UCSD-AML1 (cell line): ENCODE results near the gene OLAH.
"Not testable (repeated sequence)": the region's sequence is repeated elsewhere in the genome, so short reads cannot be mapped to it uniquely, and the experiment has no call there.

Experiments
- DNase-seq: peaks from one replicate; lab custom pipeline; 2025; ENCODE audit not compliant: unreplicated experiment; lab: John Stamatoyannopoulos, UW

Gene OLAH

GRCh38 chr10:15043674-15044073 is at the start of gene OLAH:
OLAH (plus strand) TSS chr10:15043943; CDS start chr10:15047289, 3,346 bp downstream.
- DNase-seq, result no peak

GRCh38 chr10:14995964-14996565 is 47.7 kb upstream of the OLAH start:
- no peak for DNase-seq

- not testable (repeated sequence) for DNase-seq
These were observed 30.2 kb upstream of the OLAH start for GRCh38 chr10:15013530-15013929.

GRCh38 chr10:15015451-15015850 is 28.3 kb upstream of the OLAH start:
- no peak for DNase-seq

DNA sequence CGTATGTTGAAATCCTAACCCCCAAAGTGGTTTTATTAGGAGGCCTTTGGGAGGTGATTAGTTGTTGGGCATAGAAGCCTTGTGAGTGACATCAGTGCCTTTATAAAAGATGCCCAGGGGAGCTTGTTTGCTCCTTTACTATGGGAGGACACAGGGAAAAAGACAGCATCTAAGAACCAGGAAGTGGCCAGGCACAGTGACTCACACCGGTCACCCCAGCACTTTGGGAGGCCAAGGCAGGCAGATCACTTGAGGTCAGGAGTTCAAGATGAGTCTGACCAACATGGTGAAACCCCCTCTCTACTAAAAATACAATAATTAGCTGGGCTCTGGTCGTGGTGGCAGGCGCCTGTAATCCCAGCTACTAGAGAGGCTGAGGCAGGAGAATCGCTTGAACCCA is 22.8 kb upstream of the OLAH start:
- DNase-seq, result not testable (repeated sequence)

- DNase-seq, result not testable (repeated sequence)
These were observed 20.7 kb upstream of the OLAH start for GRCh38 chr10:15023079-15023478.

DNA sequence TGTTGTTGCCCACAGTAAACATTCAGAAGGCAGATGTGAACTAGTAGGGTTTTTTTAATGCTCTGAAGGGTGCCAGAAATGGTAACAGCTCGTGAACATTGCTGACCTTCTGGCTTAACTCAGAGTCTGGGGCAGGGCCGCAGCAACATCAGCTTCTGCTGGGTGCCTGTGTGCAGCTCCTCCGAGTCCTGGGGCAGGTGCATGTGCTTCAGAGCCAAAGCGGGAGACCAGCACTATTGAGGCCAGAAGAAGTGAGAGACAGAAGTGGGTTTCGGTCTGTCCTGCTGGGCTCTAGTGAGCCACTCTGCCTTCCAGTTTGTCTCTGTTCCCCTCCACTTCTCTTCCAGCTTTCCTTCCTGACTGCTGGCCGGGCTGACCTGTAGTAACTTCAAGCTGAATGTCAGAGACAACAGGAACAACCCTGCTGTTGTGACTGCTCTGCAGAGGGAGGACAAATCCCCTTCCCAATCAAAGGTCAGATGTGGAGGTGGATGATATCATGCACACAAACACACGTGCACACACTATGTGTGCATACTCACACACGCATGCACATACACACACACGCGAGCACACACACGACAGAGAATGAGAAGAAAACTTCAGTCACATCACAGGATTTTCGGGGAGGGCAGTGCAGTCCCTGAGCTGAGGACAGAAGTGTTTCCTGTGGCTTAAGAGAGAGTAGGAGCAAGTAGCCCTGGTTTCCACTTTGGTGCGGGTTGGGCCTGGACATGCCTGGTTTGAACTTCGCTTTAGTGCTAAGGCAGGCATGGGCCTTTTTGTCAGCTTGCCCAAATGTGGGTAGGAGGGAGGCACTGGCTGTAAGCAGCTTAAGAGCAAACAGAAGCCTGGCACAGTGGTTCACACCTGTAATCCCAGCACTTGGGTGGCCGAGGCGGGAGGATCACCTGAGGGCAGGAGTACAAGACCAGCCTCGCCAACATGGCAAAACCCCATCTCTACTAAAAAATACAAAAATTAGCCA is 19.4 kb upstream of the OLAH start:
- DNase-seq, result not testable (repeated sequence)

GRCh38 chr10:15025040-15025439 is 18.7 kb upstream of the OLAH start:
- DNase-seq, result not testable (repeated sequence)

DNA sequence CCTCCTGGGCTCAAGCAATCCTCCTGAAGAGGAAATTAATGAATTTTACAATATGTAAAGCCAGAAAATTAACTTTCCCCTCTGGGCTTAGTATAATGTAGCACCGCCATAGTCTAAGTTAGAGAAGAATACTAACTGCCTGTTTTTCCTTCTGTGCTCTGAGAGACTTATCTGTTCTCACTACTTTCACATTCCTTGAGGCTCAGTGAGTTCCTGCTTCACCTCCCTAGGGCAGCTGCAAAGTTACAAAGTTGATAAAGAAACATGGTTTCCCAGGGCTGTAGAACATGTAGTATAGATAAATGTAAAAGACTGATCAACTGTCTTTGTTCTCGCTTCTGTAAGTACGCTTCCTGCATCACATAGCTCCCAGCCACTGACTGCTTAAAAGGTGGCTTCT is 16.0 kb upstream of the OLAH start:
- DNase-seq, result no peak

- peak; percentile 47 for DNase-seq
These were observed 8.1 kb upstream of the OLAH start for GRCh38 chr10:15035385-15036301.

DNA sequence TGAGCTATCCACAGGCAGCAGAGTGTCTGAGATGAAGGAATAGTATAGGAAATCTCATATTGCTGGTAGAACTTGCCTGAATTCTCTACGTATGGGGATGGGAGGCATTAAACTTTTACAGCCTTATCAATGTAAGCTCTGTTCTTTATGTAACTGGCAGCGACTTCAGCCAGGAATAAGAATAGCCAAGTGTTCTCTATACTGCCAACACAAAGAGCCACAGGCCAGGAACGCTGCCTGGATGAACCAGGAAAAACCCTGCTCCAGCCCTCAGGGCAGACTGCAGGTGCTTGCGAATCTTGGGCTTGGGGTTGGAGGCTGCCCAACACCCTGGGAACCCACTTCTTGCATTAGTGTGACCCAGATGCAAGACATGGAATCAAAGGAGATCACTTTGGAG is 6.1 kb upstream of the OLAH start:
- no peak for DNase-seq

DNA sequence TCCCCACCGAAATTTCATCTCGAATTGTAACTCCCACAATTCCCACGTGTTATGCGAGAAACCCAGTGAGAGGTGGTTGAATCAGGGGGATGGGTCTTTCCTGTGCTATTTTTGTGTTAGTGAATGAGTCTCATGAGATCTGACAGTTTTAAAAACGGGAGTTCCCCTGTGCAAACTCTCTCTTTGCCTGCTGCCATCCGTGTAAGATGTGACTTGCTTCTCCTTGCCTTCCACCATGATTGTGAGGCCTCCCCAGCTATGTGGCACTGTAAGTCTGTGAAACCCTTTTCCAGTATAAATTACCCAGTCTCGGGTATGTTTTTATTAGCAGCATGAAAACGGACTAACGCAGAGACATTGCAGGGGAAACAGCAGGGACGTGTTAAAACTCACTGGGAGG is 5.3 kb upstream of the OLAH start:
- DNase-seq, result no peak

DNA sequence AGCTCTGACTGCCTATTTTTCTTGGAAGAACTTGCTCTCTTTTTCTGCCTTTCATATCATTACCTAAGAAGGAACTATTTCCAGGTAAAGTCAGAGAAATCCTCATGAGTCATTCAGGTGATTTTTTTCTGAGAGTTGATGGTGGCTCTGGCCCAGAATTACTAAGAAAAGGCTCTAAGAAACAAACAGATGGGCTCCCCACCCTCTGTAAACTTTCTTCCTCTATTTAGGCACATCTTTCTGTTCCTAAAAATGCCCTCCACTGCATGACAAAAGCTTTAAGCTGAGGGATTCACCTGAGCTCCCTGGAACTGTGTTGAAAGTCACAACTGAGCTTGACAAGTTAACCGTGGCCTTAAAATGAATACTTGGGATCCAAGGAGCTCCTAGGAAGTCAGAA is 1.6 kb downstream of the OLAH start:
- DNase-seq, result no peak

GRCh38 chr10:15046626-15047025 is 2.9 kb downstream of the OLAH start:
- DNase-seq, result no peak

GRCh38 chr10:15049533-15049932 is 5.8 kb downstream of the OLAH start:
- DNase-seq, result no peak

- DNase-seq, result no peak
These were observed 8.4 kb downstream of the OLAH start for GRCh38 chr10:15052121-15052520.

DNA sequence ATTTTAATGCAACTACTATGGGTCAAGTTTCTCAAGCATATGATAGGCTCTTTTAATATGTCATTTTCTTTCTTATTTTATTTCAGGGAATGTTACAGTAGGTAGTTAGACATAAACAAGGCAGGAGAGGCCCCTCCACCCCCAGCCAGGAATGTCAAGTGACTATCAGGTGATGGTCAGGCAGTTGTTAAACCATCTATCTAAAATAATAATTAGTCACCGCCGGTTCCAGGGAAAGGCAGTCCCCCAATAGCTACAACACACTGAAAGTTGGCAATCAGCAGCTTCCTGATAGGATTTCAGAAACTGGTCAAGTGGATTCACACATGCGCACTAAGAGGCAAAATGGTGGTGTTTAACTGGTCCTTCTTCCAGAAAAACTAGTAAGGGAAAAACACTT is 9.3 kb downstream of the OLAH start:
- DNase-seq, result no peak

DNA sequence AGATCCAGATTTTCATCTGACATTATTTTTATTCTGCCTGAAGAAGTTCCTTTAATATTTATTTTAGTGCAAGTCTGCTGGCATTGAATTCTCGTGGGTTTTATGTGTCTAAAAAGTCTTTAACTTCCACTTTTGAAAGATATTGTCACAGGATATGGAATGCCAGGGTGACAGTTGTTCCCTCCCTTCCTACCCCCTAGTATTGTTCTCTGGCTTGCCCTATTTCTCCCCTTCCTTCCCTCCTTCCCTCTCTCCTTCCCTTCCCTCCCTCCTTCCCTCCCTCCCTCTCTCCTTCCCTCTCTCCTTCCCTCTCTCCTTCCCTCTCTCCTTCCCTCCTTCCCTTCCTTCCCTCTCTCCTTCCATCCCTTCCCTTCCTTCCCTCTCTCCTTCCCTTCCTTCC is 14.9 kb downstream of the OLAH start:
- no peak for DNase-seq

DNA sequence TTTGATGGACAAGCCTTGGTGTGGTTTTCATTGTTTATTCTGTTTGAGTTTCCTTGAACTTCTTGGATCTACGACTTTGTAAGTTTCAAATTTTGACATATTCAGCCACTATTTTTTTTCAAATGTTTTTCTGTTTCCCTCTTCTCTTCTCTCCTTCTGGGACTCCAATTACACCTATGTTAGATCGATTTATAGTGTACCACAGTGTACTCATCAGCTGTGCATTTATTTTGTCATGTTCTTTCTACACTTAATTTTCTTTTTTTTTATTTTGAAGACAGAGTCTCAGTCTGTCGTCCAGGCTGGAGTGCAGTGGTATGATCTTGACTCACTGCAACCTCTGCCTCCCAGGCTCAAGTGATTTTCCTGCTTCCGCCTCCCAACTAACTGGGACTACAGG is 16.2 kb downstream of the OLAH start:
- DNase-seq, result no peak

GRCh38 chr10:15060638-15061037 is 16.9 kb downstream of the OLAH start:
- DNase-seq, result no peak

DNA sequence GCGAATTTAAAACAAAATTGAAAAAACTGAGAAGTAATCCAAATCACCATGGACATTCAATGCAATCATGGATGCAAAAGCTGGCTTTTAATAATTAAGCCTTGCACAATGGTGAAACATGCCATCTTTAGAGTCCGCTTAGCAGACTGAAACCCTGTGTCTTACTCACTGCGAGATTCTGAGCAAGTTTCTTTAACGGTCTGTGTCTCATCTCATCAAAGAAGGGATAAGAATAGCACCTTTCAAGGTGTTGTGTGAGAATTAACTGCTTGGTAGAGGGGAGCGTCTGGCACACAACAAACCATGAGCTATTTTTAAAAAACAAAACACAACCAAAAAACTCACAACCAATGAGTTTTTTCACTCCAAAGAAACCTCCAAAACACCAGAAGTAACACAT is 23.4 kb downstream of the OLAH start:
- DNase-seq, result no peak
